SK-N-SH (cell line): ENCODE data around the gene PPP3CA. TPM values are rescaled to one million over a fixed set of nuclear protein-coding genes. Genes with fewer than 3 reads are reported as not detected.
A peak's percentile ranks its signal among the peaks of the same experiment; 100 is the strongest.

Experiments
- CTCF ChIA-PET: fragments of 300-600, 350-600 bp; formaldehyde crosslinking; extraction: SDS; loops from one replicate; lab custom pipeline; 2021; lab: Yijun Ruan, JAX
- POLR2A ChIA-PET: fragments of 350-600 bp; sonication (Branson Sonifier 250); formaldehyde crosslinking; extraction: SDS; loops from one replicate; lab custom pipeline; 2020; ENCODE audit warnings: antibody characterized with exemption, inconsistent platforms; lab: Yijun Ruan, JAX
- DNase-seq: peaks from one replicate; pipeline ENCODE4 v3.0.0; 2012
- H2AFZ ChIP-seq: fragments of 200-600 bp; sonication (generic); 2 replicates; pipeline ENCODE4 v1.8.1; 2016; ENCODE audit warnings: antibody characterized with exemption, mild to moderate bottlenecking, low read depth
- H3F3A ChIP-seq: fragments of 200-600 bp; sonication (generic); replicated peaks from 2 replicates; pipeline ENCODE3; 2016; ENCODE audit warnings: antibody characterized with exemption, mild to moderate bottlenecking; ENCODE audit not compliant: insufficient read depth
- H3K27ac ChIP-seq, 2 experiments: fragments of 200-500 bp in 1 of 2; fragments of 200-600 bp in 1 of 2; sonication (Bioruptor generic) in 1 of 2; sonication (generic), shearing (Covaris generic) in 1 of 2; 2 replicates each; pipeline versions ENCODE4 v1.5.1 to v1.6.1; 2014 to 2016; ENCODE audit warnings: low read depth in 2 of 2, inconsistent platforms in 1 of 2, low read length in 1 of 2, mild to moderate bottlenecking in 1 of 2, mixed read lengths in 1 of 2
- H3K27me3 ChIP-seq: fragments of 200-600 bp; sonication (generic), shearing (Covaris generic); 2 replicates; pipeline ENCODE4 v1.6.1; 2016; ENCODE audit warnings: mixed run types; ENCODE audit not compliant: insufficient read depth
- H3K36me3 ChIP-seq, 2 experiments: fragments of 200-500 bp in 1 of 2; fragments of 200-600 bp in 1 of 2; sonication (Bioruptor generic) in 1 of 2; sonication (generic) in 1 of 2; replicated peaks in 1 of 2; 2 replicates each; pipeline versions ENCODE3 to v1.5.1; 2014 to 2016; ENCODE audit warnings: low read length in 1 of 2, mild to moderate bottlenecking in 1 of 2; ENCODE audit not compliant: insufficient read depth in 2 of 2, control insufficient read depth in 1 of 2
- H3K4me1 ChIP-seq, 2 experiments: fragments of 200-500 bp in 1 of 2; fragments of 200-600 bp in 1 of 2; sonication (Bioruptor generic) in 1 of 2; sonication (generic), shearing (Covaris generic) in 1 of 2; 2 replicates each; pipeline versions ENCODE4 v1.5.1 to v1.6.1; 2014 to 2016; ENCODE audit warnings: low read depth in 1 of 2, low read length in 1 of 2, mixed run types in 1 of 2; ENCODE audit not compliant: insufficient read depth in 2 of 2, control insufficient read depth in 1 of 2
- H3K4me2 ChIP-seq: fragments of 200-600 bp; sonication (generic), shearing (Covaris generic); 2 replicates; pipeline ENCODE4 v1.6.1; 2017; ENCODE audit warnings: mixed run types
- H3K4me3 ChIP-seq, 2 experiments: fragments of 200-500 bp in 1 of 2; fragments of 200-600 bp in 1 of 2; sonication (Bioruptor generic) in 1 of 2; sonication (generic), shearing (Covaris generic) in 1 of 2; 2 replicates each; pipeline versions ENCODE4 v1.5.1 to v1.8.1; 2014 to 2016; ENCODE audit warnings: low read depth in 2 of 2, inconsistent platforms in 1 of 2, low read length in 1 of 2, mild to moderate bottlenecking in 1 of 2, mixed read lengths in 1 of 2, moderate library complexity in 1 of 2
- H3K79me2 ChIP-seq: fragments of 200-600 bp; sonication (generic); 2 replicates; pipeline ENCODE4 v1.8.1; 2017; ENCODE audit warnings: mild to moderate bottlenecking; ENCODE audit not compliant: insufficient read depth
- H3K9ac ChIP-seq: fragments of 200-600 bp; sonication (generic); 2 replicates; pipeline ENCODE4 v1.6.1; 2017; ENCODE audit warnings: mixed run types
- H3K9me2 ChIP-seq: fragments of 200-600 bp; sonication (generic); 2 replicates; pipeline ENCODE4 v1.6.1; 2017; ENCODE audit warnings: mixed run types
- H3K9me3 ChIP-seq: fragments of 200-600 bp; sonication (generic); 2 replicates; pipeline ENCODE4 v1.6.1; 2017; ENCODE audit warnings: mixed run types, mild to moderate bottlenecking, moderate library complexity
- H4K20me1 ChIP-seq: fragments of 200-600 bp; sonication (generic); 2 replicates; pipeline ENCODE4 v1.6.1; 2017; ENCODE audit warnings: mild to moderate bottlenecking, mixed run types; ENCODE audit not compliant: insufficient read depth
- ELF1 ChIP-seq: IDR thresholded peaks from 2 replicates; pipeline ENCODE4 v1.4.0; 2012
- EP300 ChIP-seq, 2 experiments: IDR thresholded peaks; 2 replicates each; pipeline versions ENCODE4 v1.4.0 to v1.6.1; 2012; ENCODE audit warnings: borderline replicate concordance in 1 of 2, low read depth in 1 of 2, low read length in 1 of 2
- FOSL2 ChIP-seq: IDR thresholded peaks from 2 replicates; pipeline ENCODE4 v1.4.0; 2012; ENCODE audit warnings: low read depth, mild to moderate bottlenecking, moderate library complexity, borderline replicate concordance
- FOXM1 ChIP-seq: IDR thresholded peaks from 2 replicates; pipeline ENCODE4 v1.4.0; 2012; ENCODE audit warnings: low read depth, mild to moderate bottlenecking
- GATA2 ChIP-seq: sonication (generic); formaldehyde crosslinking; IDR thresholded peaks from 2 replicates; pipeline ENCODE4 v1.5.0; 2020; ENCODE audit warnings: mild to moderate bottlenecking, missing genetic modification reagents
- MAX ChIP-seq: IDR thresholded peaks from 2 replicates; pipeline ENCODE4 v1.4.0; 2012; ENCODE audit warnings: low read depth
- MXI1 ChIP-seq: IDR thresholded peaks from 2 replicates; pipeline ENCODE4 v1.6.1; 2012; ENCODE audit warnings: mild to moderate bottlenecking, low read depth, low read length, improper control_type of control experiment
- POLR2AphosphoS5 ChIP-seq: IDR thresholded peaks from 2 replicates; pipeline ENCODE4 v1.6.1; 2012; ENCODE audit warnings: low read depth, low read length
- RFX5 ChIP-seq: IDR thresholded peaks from 2 replicates; pipeline ENCODE4 v1.6.1; 2012; ENCODE audit warnings: mild to moderate bottlenecking, improper control_type of control experiment, low read length
- SIN3A ChIP-seq: IDR thresholded peaks from 2 replicates; pipeline ENCODE4 v1.6.1; 2012; ENCODE audit warnings: low read depth, mild to moderate bottlenecking, low read length, moderate library complexity, borderline replicate concordance
- TAF1 ChIP-seq: IDR thresholded peaks from 2 replicates; pipeline ENCODE4 v1.6.1; 2012; ENCODE audit warnings: low read depth, mild to moderate bottlenecking, low read length, moderate library complexity, borderline replicate concordance
- TEAD4 ChIP-seq: IDR thresholded peaks from 2 replicates; pipeline ENCODE4 v1.4.0; 2012; ENCODE audit warnings: mild to moderate bottlenecking, borderline replicate concordance; ENCODE audit not compliant: insufficient read depth
- USF2 ChIP-seq: fragments of 150-350 bp; IDR thresholded peaks from 2 replicates; pipeline ENCODE4 v1.6.1; 2017; ENCODE audit warnings: antibody characterized with exemption, low read length, low read depth, borderline replicate concordance
- ZBTB33 ChIP-seq: IDR thresholded peaks from 2 replicates; pipeline ENCODE4 v1.4.0; 2012; ENCODE audit warnings: low read depth, borderline replicate concordance
- WGBS: methylation state at CpG from one replicate; pipeline ENCODE4 v1.1.6; 2017; ENCODE audit warnings: low lambda C conversion rate; 5-methylcytosine and 5-hydroxymethylcytosine counted together
- polyA plus RNA-seq, 3 experiments: library from polyadenylated mRNA; depleted of rRNA; stranded (reverse); fragments of >200 nt; gene quantifications; 2 replicates each; pipeline ENCODE4 v1.2.3, GENCODE V29; 2012
- TF ChIP-seq, protein P1 (sequence below): fragments of 200-600 bp; sonication (generic); IDR thresholded peaks from 2 replicates; pipeline ENCODE4 v1.6.1; 2017; ENCODE audit warnings: antibody characterized with exemption, mild to moderate bottlenecking, moderate library complexity
- TF ChIP-seq, protein P2 (sequence below): IDR thresholded peaks from 2 replicates; pipeline ENCODE4; 2012
- TF ChIP-seq, protein P3 (sequence below): fragments of 150-350 bp; IDR thresholded peaks from 2 replicates; pipeline ENCODE4 v1.6.1; 2016; ENCODE audit warnings: mild to moderate bottlenecking, low read depth, low read length

The PPP3CA gene
- polyA plus RNA-seq, 1 of the 3 experiments (the other 2 are of a cell fraction): 10.7 TPM

GRCh38 chr4:101184668-101185067 lies 162.7 kb downstream of the PPP3CA start (continued):
- TF ChIP-seq, protein P1, sequence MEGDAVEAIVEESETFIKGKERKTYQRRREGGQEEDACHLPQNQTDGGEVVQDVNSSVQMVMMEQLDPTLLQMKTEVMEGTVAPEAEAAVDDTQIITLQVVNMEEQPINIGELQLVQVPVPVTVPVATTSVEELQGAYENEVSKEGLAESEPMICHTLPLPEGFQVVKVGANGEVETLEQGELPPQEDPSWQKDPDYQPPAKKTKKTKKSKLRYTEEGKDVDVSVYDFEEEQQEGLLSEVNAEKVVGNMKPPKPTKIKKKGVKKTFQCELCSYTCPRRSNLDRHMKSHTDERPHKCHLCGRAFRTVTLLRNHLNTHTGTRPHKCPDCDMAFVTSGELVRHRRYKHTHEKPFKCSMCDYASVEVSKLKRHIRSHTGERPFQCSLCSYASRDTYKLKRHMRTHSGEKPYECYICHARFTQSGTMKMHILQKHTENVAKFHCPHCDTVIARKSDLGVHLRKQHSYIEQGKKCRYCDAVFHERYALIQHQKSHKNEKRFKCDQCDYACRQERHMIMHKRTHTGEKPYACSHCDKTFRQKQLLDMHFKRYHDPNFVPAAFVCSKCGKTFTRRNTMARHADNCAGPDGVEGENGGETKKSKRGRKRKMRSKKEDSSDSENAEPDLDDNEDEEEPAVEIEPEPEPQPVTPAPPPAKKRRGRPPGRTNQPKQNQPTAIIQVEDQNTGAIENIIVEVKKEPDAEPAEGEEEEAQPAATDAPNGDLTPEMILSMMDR: no peak
- TF ChIP-seq RFX5: no peak
- no peak for TF ChIP-seq TAF1
- TF ChIP-seq USF2: no peak

DNA sequence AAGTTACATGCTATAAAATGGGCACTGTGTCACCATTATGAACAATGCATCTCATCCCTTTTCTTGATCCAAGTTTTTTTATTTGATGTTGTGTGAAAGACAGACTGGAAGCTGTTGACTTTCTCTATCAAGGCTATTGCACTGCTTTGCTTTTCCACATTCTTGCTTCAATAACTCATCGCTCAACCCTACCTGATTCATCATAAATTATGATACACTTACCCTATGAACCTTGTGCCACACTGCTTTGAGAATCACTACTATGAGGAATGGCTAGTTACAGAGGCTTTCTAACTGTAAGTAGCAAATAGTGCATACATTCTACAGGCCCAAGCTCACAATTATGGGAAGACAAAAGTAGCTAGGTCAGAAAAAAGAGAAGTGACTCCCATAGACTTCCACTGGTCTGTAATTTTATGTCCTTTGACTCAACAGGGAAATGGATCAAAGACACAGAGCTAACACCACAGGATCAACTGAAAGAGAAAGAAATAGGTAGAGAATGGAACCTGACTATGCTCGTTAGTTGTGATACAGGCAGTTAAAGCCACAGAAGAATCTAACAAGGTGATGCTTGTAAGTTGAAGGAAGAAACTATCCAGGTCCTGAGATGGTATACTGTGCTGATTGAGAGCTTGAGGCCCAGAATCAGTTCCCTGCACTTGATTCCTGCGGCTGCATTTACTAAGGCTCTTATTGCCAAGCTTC lies 163.5 kb downstream of the PPP3CA start:
- H3K4me1 ChIP-seq: peaks cover 0 to 4% of the 10 kb centered on the region in 2 experiments; a peak in 2 of 4 replicates
- WGBS: 94% methylated on average over 3 of the region's 3 CpGs
- H3K9me2 ChIP-seq: no peaks in the 10 kb centered on the region
- no peak overlapping the region for H3K4me2 ChIP-seq
- no peak overlapping the region for H3K9ac ChIP-seq
- CTCF ChIA-PET: interaction anchor here (1.0 kb wide), 1 partner anchor 14 kb away, joined by 3 read pairs; no protein-coding TSS in a partner anchor
- H3K36me3 ChIP-seq: no peaks in the 10 kb centered on the region
- H3K4me3 ChIP-seq: no peak overlapping the region
- H3K27ac ChIP-seq: no peak overlapping the region
- no peak for DNase-seq
- no peak overlapping the region for H2AFZ ChIP-seq
- peak; percentile 28; the same call in 1 of the 2 replicates for TF ChIP-seq FOSL2
- TF ChIP-seq, protein P2, sequence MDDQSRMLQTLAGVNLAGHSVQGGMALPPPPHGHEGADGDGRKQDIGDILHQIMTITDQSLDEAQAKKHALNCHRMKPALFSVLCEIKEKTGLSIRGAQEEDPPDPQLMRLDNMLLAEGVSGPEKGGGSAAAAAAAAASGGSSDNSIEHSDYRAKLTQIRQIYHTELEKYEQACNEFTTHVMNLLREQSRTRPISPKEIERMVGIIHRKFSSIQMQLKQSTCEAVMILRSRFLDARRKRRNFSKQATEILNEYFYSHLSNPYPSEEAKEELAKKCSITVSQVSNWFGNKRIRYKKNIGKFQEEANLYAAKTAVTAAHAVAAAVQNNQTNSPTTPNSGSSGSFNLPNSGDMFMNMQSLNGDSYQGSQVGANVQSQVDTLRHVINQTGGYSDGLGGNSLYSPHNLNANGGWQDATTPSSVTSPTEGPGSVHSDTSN: no peak
- TF ChIP-seq, all 33 proteins: peak for 1
- H3F3A ChIP-seq: peaks cover 3% of the 10 kb centered on the region
- H3K27me3 ChIP-seq: no peaks in the 10 kb centered on the region
- no peaks in the 10 kb centered on the region for H4K20me1 ChIP-seq
- H3K79me2 ChIP-seq: peaks cover 22% of the 10 kb centered on the region
- H3K9me3 ChIP-seq: no peaks in the 10 kb centered on the region
- POLR2A ChIA-PET: no interaction called here

GRCh38 chr4:101183221-101183620 lies 164.1 kb downstream of the PPP3CA start:
- POLR2A ChIA-PET: no interaction called here
- peaks cover 17% of the 10 kb centered on the region for H3K79me2 ChIP-seq
- TF ChIP-seq ELF1: no peak
- no peak for TF ChIP-seq FOXM1
- TF ChIP-seq SIN3A: no peak
- TF ChIP-seq GATA2 (CRISPR knock-in tag): no peak
- no peak for TF ChIP-seq MXI1
- no peak for TF ChIP-seq EP300 (IDR thresholded peaks at IDR 0.05; ENCODE audit: borderline replicate concordance in 1 of 2, low read depth in 1 of 2, low read length in 1 of 2)
- TF ChIP-seq, protein P3, sequence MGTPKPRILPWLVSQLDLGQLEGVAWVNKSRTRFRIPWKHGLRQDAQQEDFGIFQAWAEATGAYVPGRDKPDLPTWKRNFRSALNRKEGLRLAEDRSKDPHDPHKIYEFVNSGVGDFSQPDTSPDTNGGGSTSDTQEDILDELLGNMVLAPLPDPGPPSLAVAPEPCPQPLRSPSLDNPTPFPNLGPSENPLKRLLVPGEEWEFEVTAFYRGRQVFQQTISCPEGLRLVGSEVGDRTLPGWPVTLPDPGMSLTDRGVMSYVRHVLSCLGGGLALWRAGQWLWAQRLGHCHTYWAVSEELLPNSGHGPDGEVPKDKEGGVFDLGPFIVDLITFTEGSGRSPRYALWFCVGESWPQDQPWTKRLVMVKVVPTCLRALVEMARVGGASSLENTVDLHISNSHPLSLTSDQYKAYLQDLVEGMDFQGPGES: no peak
- TF ChIP-seq MAX: no peak
- TF ChIP-seq POLR2AphosphoS5: no peak
- TF ChIP-seq ZBTB33: no peak
- no peak for TF ChIP-seq TEAD4

More at GRCh38 chr4:101183221-101183620, 164.1 kb downstream of the PPP3CA start:
- no peak overlapping the region for H3K4me2 ChIP-seq
- H2AFZ ChIP-seq: no peak overlapping the region
- DNase-seq: no peak
- no peaks in the 10 kb centered on the region for H3K9me2 ChIP-seq
- 95% methylated on average over 2 of the region's 2 CpGs for WGBS
- no peak overlapping the region for H3K27ac ChIP-seq
- H3F3A ChIP-seq: peaks cover 3% of the 10 kb centered on the region
- no peaks in the 10 kb centered on the region for H3K36me3 ChIP-seq
- H3K27me3 ChIP-seq: no peaks in the 10 kb centered on the region
- no peak overlapping the region for H3K4me3 ChIP-seq
- CTCF ChIA-PET: interaction anchor here (1.0 kb wide), 1 partner anchor 14 kb away, joined by 5 read pairs; no protein-coding TSS in a partner anchor
- H3K9ac ChIP-seq: no peak overlapping the region
- H4K20me1 ChIP-seq: no peaks in the 10 kb centered on the region
- H3K9me3 ChIP-seq: no peaks in the 10 kb centered on the region
- peaks cover 0 to 4% of the 10 kb centered on the region in 2 experiments; a peak in 2 of 4 replicates for H3K4me1 ChIP-seq
